ENCODE results near the gene HOXB5. TPM values are rescaled to one million over a fixed set of nuclear protein-coding genes. Genes with fewer than 3 reads are reported as not detected.

The HOXB5 gene
- total RNA-seq, 1 donor from 2014 or later = not detected

DNA sequence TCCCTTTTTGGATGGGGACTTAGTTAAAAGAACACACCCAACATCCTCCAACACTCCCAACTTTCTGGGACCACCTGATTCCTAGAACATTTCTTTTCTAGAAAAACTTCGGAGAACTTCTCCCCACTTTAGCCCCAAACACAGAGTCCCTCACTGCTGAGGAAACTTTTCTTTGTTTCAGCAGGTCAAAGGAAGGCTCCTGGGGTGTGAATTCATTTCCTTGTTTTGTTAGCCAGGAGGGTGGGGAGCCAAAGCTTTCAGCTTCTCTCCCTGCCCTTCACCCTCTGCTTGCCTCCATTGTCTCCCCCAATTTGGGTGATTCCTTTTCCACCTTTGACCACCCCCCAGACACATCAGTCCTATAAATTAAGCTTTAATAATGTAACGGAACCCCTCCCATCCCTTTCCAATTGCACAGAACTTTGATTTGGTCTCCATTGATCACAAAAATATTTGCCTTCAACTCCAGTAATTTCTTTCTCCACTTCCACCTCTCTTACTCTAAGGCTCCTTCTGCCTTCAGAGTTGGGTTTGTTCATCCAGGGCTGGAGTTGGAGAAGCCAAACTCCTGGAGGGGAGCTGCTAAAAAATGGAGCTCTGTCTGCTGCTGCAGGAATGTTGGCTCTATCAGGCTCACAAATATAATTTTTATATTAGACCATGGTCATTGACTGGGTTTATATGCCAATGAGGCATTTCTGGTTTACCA lies 25.8 kb downstream of the HOXB5 start:
- H3K79me2 ChIP-seq (ENCODE audit: low read depth) = no peaks in the 10 kb centered on the region
- no peak overlapping the region for H3K27ac ChIP-seq
- H4K20me1 ChIP-seq (ENCODE audit: low read depth) = peaks cover 96% of the 10 kb centered on the region
- Mint-ChIP-seq H3K4me1 (no peaks in the 10 kb centered on the region), H3K36me3 (no peaks in the 10 kb centered on the region), H3K4me3 (no peak overlapping the region), H3K9me3 (peaks cover 2% of the 10 kb centered on the region), H3K27ac (no peak overlapping the region), H3K27me3 (ENCODE audit: insufficient read depth, low read depth) (peaks cover 19% of the 10 kb centered on the region)
- no peaks in the 10 kb centered on the region for H3F3A ChIP-seq (ENCODE audit: low read depth)
- DNase-seq (ENCODE audit: low spot score) = no peak
- no peaks in the 10 kb centered on the region for H3K9me3 ChIP-seq (ENCODE audit: low read depth)
- H3K4me1 ChIP-seq = no peaks in the 10 kb centered on the region
- H3K4me3 ChIP-seq = no peak overlapping the region
- H3K36me3 ChIP-seq = no peaks in the 10 kb centered on the region
- H3K4me2 ChIP-seq = no peak overlapping the region
- no peak overlapping the region for H3K9ac ChIP-seq
- peaks cover 100% of the 10 kb centered on the region for H3K27me3 ChIP-seq
- no peak overlapping the region for H2AFZ ChIP-seq (replicated peaks)
- TF ChIP-seq, protein P1, sequence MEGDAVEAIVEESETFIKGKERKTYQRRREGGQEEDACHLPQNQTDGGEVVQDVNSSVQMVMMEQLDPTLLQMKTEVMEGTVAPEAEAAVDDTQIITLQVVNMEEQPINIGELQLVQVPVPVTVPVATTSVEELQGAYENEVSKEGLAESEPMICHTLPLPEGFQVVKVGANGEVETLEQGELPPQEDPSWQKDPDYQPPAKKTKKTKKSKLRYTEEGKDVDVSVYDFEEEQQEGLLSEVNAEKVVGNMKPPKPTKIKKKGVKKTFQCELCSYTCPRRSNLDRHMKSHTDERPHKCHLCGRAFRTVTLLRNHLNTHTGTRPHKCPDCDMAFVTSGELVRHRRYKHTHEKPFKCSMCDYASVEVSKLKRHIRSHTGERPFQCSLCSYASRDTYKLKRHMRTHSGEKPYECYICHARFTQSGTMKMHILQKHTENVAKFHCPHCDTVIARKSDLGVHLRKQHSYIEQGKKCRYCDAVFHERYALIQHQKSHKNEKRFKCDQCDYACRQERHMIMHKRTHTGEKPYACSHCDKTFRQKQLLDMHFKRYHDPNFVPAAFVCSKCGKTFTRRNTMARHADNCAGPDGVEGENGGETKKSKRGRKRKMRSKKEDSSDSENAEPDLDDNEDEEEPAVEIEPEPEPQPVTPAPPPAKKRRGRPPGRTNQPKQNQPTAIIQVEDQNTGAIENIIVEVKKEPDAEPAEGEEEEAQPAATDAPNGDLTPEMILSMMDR (IDR thresholded peaks at IDR 0.05) = no peak
- TF ChIP-seq EZH2phosphoT487 (IDR thresholded peaks at IDR 0.05) (no peak), EZH2 (IDR thresholded peaks at IDR 0.05) (no peak)

DNA sequence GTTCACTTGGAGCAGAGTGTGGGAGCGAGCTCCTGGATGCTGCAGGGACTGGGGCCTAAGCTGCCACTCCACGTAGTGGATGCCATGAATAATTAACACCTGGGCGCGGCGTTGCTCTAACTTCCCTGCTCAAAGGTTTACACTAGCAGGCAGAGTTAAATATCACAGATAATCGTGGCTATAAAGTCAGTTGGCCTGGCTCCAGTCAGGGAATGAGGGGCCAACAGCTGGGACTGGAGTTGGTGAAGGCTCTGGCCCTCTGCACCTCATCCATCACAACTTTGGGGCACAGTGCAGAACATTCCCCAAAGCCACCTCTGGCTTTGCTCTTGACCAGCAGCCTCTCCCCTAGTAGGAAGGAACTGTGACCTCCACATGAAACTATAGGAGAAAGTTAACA lies 26.4 kb downstream of the HOXB5 start:
- Histone ChIP-seq H4K20me1 (ENCODE audit: low read depth) (peaks cover 96% of the 10 kb centered on the region), H3K9ac (no peak overlapping the region), H2AFZ (replicated peaks) (no peak overlapping the region), H3K36me3 (no peaks in the 10 kb centered on the region), H3F3A (ENCODE audit: low read depth) (no peaks in the 10 kb centered on the region), H3K4me1 (no peaks in the 10 kb centered on the region), H3K4me2 (no peak overlapping the region), H3K79me2 (ENCODE audit: low read depth) (no peaks in the 10 kb centered on the region), H3K9me3 (ENCODE audit: low read depth) (no peaks in the 10 kb centered on the region), H3K27me3 (peaks cover 100% of the 10 kb centered on the region), H3K27ac (no peak overlapping the region), H3K4me3 (no peak overlapping the region)
- H3K4me1 Mint-ChIP-seq = no peaks in the 10 kb centered on the region
- no peak overlapping the region for H3K27ac Mint-ChIP-seq
- peaks cover 2% of the 10 kb centered on the region for H3K9me3 Mint-ChIP-seq
- DNase-seq (ENCODE audit: low spot score) = no peak
- no peak overlapping the region for H3K4me3 Mint-ChIP-seq
- peaks cover 19% of the 10 kb centered on the region for H3K27me3 Mint-ChIP-seq (ENCODE audit: insufficient read depth, low read depth)
- no peaks in the 10 kb centered on the region for H3K36me3 Mint-ChIP-seq
- TF ChIP-seq EZH2phosphoT487 (IDR thresholded peaks at IDR 0.05) = no peak
- TF ChIP-seq, protein P1 (IDR thresholded peaks at IDR 0.05) = no peak
- no peak for TF ChIP-seq EZH2 (IDR thresholded peaks at IDR 0.05)

DNA sequence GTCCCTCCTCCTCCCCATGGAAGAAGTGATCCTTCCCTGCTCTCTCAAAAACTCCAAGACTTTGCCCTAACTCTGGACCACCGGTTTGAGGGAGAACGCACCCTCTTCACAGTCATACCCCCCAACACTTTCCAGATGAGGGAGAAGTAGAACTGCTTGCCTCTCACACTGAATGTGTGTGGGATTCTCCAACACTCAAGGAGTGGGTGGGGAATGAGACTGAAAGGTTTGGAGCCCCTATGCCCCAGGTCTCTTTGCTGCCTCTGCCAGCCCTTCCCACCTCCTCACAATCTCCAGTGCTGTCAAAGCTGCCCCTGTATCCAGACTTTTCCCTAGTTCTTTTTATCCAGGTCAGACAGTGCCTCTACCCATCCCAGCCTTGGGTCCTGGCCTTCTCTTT lies 26.9 kb downstream of the HOXB5 start:
- H4K20me1 ChIP-seq (ENCODE audit: low read depth) = peaks cover 96% of the 10 kb centered on the region
- DNase-seq (ENCODE audit: low spot score) = no peak
- H3K4me1 ChIP-seq = no peaks in the 10 kb centered on the region
- H2AFZ ChIP-seq (replicated peaks) = no peak overlapping the region
- Mint-ChIP-seq H3K4me3 (no peak overlapping the region), H3K4me1 (no peaks in the 10 kb centered on the region), H3K27me3 (ENCODE audit: insufficient read depth, low read depth) (peaks cover 21% of the 10 kb centered on the region), H3K36me3 (no peaks in the 10 kb centered on the region), H3K9me3 (peaks cover 2% of the 10 kb centered on the region), H3K27ac (no peak overlapping the region)
- peaks cover 100% of the 10 kb centered on the region for H3K27me3 ChIP-seq
- TF ChIP-seq, protein P1 (IDR thresholded peaks at IDR 0.05) = no peak
- no peak for TF ChIP-seq EZH2phosphoT487 (IDR thresholded peaks at IDR 0.05)
- TF ChIP-seq EZH2 (IDR thresholded peaks at IDR 0.05) = no peak
- H3K4me2 ChIP-seq = no peak overlapping the region
- H3F3A ChIP-seq (ENCODE audit: low read depth) = no peaks in the 10 kb centered on the region
- no peaks in the 10 kb centered on the region for H3K36me3 ChIP-seq
- no peaks in the 10 kb centered on the region for H3K79me2 ChIP-seq (ENCODE audit: low read depth)
- H3K9ac ChIP-seq = no peak overlapping the region
- H3K4me3 ChIP-seq = no peak overlapping the region
- H3K27ac ChIP-seq = no peak overlapping the region
- no peaks in the 10 kb centered on the region for H3K9me3 ChIP-seq (ENCODE audit: low read depth)
